NCI-H187 treated with DMSO at 0.1 percent for 48 hours (cell line): ENCODE measurements around the gene PRAME.

Experiments used
- DNase-seq: peaks from one replicate; lab custom pipeline; 2025; lab: John Stamatoyannopoulos, UW

The PRAME gene

DNA sequence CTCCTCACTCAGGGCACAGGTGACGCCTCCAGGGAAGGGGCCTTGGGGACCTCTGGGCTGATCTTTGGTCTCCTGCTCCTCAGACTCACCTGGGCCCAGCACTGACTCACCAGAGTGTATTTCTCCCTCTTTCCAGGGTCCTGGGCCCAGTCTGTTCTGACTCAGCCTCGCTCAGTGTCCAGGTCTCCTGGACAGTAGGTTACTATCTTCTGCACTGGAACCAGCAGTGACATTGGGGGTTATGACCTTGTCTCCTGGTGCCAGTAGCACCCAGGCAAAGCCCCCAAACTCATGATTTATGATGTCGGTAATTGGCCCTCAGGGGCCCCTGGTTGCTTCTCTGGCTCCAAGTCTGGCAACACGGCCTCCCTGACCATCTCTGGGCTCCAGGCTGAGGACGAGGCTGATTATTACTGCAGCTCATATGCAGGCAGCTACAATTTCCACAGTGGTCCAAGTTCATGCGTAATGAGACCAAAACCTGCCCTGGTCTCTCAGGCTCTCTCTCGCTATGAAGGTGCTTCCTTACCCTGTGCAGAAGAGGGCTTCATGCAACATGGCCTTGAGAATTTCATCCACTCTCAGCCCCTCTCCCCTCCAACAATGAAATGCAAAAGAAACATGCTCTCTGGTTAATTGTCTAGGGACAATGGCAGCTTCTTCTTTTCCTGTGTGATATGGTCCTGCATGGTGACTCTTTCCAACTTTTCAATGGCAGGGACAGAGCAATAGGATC lies 21.0 kb upstream of the PRAME start:
- DNase-seq = no peak

DNA sequence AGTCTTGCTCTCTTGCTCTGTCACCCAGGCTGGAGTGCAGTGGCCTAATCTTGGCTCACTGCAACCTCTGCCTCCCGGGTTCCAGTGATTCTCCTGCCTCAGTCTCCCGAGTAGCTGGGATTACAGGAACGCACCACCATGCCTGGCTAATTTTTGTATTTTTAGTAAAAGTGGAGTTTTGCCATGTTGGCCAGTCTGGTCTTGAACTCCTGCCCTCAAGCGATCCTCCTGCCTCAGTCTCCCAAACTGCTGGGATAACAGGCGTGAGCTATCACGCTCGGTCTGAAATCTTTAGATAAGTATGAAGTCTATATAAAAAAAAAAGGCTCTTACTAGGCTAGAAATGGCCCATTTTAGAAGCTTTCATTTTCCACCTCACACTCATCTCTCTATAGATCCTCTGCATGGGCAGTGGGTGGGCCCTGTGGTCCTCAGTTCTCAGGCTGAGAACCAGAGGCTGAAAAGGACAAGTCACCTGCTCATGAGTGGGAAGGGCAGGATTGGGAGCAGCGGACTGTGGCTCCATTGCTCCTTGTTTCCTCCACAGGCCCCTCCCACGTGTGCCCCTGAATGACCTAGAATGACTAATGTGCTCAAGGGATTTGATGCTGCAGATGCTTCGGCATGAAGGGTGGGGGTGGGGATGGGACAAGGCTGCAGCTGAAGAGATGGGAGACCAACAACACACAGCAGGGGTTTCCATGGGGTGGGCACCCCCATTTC lies 19.8 kb upstream of the PRAME start:
- DNase-seq = no peak

DNA sequence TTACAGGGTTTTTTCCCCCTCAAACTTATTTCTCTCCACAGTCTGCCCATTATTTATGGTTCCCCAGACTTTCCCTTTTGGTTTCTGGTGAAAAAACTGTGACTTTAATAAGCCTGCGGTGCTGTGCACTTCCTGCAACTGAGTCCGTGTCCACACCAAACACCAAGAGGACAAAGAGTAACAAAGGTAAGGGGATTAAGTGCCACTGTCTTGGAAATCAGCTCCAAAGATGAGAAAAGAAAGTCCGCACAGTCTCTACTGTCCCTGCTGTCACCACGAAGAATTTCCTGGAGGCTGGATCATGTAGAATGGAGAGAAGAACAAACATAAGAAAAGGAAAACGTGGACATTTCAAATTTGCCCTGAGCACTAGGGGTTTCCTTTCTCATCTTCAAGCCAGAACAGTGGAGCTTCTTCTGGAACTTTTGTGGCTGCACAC lies 17.9 kb upstream of the PRAME start:
- DNase-seq = no peak

DNA sequence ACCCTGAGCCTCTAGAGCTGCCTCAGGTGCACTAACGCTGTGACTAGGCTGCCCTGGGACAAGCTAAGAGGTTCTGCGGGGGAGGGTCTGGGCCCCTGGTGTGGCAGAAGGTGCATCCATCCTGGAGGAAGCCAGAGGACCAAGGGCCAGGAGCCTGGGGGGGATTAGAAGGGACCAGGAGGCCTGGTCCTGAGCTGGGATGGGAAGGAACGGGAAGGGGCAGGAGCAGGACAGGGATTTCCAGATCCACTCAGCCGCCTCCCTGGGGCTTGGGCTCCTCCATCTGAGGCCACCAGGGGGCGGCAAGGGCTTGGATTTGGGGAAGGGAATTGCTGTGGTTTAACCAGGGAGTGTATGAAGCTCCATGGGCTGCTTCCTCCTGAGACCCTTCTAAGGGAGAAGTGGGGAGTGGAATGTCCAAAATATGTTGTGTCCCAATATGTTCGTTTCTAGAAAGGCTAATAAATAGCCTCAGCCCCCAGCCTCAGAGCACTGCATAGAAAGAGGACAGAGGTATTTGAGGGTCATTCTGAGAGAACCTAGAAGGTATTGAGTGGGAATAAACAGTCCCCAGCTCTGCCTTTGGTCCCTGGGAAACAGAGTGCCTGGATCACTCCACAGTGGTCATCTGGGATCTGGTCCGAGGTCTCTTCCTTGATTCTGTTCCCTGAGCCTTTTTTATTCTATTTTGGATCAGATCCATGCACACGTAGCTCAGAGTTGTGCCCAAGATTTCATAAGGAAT lies 17.4 kb upstream of the PRAME start:
- DNase-seq = no peak

DNA sequence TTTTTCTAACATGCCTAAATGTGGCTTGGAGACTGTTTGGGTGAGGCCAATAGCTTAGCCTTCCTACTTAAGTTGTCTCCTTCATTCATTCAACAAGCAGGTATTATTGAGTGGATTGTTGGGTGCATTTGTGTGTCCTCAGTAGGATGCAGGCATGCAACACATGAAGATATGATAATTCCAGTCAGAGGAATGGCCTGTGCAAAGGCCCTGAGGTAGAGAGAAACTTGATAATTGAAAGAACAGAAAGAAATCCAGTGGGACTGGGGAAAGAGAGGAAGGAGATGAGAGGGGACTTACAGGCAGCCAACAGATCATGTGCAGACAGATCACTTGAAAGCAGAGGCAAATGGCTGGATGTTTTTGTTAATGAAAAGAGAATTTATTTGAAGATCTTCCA lies 15.3 kb upstream of the PRAME start:
- DNase-seq = no peak

DNA sequence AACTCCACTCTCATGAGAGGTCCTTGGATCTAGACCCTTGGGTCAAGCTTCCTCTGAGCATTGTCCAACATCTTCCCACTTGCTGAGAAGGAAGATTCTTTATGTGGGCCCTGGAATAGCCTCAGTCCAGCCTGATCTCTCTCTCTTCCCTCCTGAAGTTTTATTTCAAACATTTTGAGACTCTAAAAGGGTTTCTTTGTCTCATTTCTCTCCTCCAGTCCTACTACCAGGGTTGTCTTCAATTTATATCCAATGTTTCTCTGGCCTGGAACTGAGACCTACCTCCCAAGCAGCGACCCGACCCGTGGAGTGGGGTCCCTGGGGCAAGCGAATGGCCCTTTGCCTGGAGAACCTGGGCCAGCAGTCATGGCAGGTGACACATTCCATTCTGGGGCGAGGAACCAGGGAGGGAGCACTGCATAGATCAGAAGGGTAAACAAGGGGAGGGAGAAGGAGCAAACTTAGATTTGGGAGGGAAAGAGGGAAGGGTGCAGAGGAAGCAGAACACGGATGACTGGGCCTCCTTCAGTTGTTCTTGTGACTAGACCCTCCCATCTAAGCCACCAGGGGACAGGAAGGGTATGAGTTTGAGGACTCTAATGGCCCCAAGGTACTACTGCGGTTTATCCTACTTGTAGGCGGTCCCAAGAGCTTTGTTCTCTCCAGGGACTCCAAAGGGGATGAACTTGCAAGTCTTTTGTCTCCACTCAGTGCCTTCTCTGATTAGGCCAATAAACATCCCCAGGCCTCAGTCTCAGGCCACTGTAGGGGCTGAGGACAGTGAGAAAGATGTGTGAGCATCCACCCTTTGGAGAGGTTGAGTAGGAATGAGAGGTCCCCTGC lies 14.2 kb upstream of the PRAME start:
- DNase-seq = no peak

DNA sequence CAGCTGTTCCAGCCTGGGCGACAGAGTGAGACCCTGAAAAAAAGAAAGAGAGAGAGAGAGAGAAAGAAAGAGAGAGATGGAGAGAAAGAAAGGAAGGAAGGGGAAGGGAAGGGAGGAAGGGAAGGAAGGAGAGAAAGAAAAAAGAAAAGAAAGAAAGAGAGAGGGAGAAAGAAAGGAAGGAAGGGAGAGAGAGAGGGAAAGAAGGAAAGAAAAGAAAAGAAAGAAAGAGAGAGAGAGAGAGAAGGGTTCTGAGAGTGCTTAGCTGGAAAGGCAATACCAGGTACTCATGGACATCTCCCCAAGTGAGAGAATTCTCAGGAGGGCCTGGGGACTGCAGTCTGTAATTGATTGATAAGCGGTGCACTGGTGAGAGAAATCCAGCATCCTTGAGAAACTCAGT lies 12.8 kb upstream of the PRAME start:
- no peak for DNase-seq

DNA sequence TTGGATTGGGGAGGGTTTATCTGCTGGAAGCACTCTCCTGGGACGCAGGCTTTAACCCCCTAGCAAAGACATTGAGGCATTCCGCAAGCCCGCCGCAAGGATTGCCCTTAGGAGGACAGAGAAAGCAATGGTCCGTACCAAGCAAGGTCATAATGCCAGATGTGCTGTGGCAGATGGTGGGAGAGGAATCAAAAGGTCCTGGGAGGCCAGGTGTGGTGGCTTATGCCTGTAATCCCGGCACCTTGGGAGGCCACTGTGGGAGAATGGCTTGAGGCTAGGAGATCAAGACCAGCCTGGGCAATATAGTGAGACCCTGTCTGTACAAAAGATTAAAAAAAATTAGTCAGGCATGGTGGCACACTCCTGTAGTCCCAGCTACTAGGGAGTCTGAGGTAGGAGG lies 12.4 kb upstream of the PRAME start:
- no peak for DNase-seq

DNA sequence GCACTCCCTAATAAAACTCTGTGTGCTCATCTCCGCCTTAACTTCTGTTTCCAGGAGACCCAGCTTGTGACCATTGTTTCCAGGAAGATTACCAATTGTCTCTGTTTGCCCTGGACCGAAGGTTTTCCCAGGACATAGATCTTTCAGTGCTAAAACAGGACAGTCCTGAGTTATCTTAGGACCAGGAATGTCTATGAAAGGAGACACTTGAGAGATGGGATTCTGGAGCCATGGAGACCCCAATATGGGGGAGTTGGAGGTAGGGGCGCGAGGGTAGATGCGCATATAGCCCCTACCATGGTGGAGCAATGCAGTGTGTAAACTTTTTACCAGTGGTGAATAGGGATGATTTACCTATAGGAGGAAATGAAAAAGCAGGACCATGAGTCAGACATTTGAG lies 10.2 kb upstream of the PRAME start:
- DNase-seq = no peak

DNA sequence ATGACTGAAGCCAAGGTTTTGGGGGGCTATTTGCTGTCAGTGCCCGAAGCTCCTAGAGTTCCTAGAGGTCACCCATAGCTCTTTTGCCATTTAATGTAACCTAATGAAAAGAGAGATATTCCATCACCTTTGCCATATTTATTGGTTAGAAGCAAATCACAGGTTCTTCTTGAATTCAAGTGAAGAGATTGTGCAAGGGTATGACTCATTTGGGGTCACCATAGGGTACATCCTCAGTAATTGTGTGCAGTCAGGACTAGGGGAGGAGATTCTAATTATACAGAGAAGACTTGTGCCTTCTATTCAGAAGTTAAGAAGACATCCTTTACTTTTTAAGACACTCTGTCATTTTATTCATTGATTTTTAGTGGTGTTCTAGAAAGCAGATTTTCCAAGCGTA lies 6.9 kb upstream of the PRAME start:
- no peak for DNase-seq

DNA sequence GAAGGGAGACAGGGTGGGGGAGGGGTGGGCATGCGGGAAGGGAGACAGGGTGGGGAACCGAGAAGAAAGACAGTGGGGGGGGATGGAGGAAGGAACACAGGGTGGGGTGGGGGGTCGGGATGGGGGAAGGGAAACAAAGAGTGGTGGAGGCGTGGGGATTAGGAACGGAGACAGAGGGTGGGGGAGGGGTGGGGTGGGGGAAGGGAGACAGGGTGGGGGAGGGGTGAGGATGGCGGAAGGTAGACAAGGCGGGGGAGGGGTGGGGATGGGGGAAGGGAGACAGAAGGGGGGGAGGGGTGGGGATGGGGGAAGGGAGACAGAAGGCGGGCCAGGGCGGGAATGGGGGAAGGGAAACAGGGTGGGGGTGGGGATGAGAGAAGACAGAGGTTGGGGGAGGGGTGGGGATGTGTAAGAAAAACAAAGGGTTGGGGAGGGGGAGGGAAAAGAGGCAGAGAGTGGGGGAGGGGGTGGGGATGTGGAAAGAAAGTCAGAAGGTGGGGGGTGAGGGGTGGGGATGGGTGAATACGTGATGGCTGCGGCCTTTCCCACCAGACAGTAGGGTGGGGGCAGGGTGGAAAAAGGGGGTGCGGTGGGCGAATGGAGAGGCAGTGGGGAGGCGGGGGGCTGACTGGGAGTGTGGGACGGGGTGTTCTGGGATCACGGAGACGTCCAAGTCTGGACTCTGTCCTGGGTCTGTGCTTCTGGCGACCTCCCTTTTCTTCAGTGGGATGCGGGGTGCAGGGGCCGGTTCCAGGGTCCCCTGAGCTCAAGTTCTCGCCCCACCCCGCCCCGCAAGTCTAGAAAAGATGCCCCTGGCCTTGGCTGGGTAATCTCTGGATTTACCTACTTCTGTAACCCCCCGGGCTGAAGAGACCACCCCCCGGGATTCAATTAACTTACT lies 744 bp downstream of the PRAME start:
- no peak for DNase-seq

DNA sequence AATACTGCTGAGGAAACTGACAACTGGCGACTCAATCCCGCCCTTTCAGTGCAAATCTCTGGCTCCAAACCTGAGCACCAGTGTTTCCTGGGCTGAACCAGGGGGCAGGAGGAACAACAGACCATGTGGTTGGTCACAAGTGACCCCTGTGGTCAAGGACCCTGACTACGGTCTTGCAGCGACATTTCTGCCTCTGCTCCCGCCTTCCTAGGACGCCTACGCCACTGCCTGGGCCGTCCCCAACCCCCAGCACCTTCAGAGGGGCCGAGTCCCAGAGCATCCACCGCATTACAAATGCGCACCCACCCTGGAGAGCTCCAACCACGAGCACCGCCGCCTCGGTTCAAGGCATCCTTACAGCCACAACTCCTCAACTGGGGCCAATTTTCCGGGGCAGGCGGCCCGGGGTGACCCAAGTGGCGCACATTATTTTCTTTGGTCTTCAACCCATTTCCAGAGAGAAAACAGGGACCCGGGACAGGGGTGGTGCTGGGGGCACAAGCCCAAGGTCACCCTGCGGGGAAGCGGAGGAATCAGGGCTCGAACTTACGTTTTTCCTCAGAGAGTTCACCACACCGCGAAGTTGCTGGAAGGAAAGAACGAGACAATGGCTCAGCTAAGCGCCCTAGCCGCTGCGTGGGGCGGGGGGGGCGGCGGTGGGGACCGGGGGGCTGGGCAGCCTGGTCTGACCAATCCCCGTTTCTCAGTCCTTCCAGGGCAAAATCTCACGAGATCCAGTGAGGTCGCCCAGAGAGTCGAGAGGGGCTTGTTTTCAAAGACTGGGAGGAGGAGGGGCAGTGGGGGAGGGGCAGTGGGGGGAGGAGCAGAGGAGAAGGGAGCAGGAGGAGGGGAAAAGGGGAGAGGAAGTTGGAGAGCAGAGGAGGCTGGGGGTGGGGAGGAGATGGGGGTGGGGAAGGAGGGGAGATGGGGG lies 1.8 kb downstream of the PRAME start:
- no peak for DNase-seq

DNA sequence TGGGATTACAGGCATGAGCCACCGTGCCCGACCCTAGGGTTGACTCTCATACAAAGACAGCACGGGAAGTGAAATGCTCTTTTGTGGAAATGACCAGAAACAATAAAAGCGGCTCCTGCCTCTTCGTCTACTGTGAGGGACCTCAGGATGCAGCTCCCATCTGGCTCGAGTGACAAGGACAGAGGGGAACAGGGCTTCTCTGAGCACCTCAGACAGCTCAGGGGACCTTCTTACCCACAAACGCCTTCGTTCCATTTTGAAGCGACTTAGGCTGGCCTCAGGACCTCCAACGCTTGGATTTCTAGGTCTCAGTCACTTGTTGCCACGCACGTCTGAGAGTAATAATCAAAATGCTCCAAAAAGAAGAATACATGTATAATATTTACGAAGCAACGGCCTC lies 2.5 kb downstream of the PRAME start:
- DNase-seq = no peak

DNA sequence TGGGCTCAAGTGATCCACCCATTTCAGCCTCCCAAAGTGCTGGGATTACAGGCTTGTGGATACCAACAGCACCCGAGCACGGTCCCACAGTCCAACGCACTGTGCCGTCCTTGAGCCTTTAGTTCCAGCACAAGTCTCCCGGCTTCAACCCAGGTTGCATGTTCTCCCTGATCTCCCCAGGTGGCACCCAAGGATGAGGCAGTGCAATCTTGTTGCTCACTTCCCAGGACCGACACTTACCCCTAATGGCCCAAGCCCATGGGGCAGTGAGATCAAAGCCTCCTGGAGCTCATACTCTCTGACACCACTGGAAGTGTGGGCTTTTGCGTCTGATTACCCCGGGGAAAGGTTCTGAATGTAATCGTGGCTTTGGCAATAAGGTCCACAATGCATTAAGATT lies 3.5 kb downstream of the PRAME start:
- no peak for DNase-seq

DNA sequence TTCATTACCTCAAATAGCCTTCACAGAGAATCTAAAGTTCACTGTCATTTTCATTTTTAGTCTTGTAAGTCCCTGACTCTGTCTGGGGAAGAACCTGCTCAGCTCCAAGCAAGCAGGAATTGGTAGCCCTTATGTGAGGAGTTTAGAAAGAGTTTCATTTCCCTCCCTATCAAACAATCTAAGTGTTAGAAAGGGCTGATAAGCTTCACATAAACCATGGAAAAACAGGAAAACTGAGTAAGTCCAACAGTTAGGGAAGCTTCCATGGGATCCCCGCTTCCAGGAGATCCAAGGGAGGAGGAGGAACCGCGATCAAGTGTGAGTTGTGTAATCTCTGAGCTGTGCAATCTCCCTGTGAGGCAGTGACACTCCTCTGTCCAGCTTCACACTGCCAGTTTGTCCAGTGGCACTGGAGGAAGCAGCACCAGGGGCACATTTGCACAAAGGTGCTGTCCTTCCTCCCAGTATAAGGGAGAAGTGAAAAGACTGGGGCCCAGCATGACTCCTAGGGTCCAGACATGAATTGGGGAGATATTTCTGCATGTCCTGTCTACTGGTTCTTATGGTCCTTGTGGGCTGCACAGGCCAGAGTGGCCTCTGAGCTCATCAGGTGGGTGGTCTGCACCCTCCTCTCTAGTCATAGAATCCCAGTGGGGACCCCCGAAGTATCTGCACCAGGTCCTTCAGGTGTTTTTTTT lies 4.3 kb downstream of the PRAME start:
- DNase-seq = no peak

DNA sequence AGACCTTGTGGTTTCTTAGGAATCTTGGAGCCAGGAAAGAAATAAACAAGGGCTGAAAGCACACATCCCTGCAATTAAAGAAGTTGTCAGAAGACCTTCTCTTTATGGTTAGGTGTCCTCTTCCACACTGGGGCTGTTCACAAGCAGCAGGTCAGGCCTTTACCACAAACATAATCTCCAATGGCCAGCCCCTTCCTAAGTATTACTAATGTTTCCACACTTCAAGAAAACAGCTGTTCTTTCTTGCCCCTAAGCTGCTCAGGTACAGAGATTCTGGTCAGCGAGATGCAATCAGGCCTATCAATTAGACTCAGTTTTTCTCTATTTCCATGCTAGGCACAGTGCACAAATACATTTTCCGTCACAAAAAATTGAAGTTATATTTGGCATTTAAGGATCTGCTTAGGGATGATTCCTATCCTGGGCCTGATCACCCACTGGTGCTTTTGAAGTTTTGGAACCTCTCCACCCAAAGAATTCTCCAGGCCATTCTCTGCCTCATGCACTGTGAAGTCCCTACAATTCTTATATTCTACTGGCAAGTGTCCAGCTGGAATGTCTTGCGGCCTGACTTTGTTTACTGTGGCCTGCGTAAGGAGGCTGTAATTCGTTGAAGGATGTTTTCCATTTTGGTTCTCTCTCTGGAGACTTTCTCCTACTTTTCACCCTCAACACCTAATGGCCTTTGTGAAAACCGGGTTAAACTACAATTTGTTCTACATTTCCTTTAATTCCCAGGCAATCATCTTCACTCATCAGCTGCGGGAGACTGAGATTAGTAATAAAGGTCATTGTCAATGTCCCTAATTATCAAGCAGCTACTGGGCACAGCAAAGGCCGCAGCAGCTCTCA lies 5.1 kb downstream of the PRAME start:
- DNase-seq = no peak

DNA sequence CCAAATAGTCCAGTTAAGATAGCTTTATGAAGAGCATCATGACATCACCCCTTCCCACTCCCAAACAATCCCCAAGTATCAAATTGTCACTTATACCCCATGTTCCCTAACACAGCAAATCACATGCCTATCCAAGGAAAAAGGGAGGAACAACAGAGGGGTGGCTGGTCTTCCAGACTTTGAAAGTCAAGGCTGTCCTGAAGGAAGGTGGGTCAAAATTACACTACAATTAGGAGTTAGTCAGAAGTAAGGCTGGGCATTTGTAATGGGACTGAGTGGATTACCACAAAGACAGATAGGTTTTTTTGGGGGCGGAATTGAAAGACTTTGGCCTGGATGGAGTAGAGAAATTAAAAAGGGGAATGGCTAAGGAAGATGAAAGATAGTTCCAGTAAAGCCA lies 5.9 kb downstream of the PRAME start:
- DNase-seq = no peak

DNA sequence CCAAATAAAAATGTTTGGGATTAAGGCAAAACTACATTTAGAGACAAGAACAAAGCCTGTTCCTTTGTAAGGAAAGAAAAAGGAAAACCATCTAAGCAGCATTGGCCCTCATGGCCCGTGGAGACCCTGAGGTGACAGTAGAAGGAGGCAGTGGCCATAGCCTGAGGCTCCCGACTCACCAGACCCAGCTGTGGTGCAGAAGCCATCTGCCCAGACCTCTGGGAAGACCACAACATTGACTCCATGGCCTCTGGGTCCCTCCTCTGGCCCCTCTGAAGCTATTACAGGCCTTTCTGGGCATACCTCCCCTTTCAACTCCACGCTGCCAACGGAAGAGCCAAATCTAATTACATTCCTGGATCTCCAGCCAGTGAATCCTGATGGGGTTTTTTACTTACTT lies 6.4 kb downstream of the PRAME start:
- no peak for DNase-seq
